SK-N-SH (cell line): ENCODE measurements around the gene ZNF75A. TPM values are rescaled to one million over a fixed set of nuclear protein-coding genes. Genes with fewer than 3 reads are reported as not detected.

Experiments
- CTCF ChIA-PET: fragments of 300-600, 350-600 bp; formaldehyde crosslinking; extraction: SDS; loops from one replicate; lab custom pipeline; 2021; lab: Yijun Ruan, JAX
- POLR2A ChIA-PET: fragments of 350-600 bp; sonication (Branson Sonifier 250); formaldehyde crosslinking; extraction: SDS; loops from one replicate; lab custom pipeline; 2020; ENCODE audit warnings: antibody characterized with exemption, inconsistent platforms; lab: Yijun Ruan, JAX
- DNase-seq: peaks from one replicate; pipeline ENCODE4 v3.0.0; 2012
- H2AFZ ChIP-seq: fragments of 200-600 bp; sonication (generic); 2 replicates; pipeline ENCODE4 v1.8.1; 2016; ENCODE audit warnings: antibody characterized with exemption, mild to moderate bottlenecking, low read depth
- H3F3A ChIP-seq: fragments of 200-600 bp; sonication (generic); replicated peaks from 2 replicates; pipeline ENCODE3; 2016; ENCODE audit warnings: antibody characterized with exemption, mild to moderate bottlenecking; ENCODE audit not compliant: insufficient read depth
- H3K27ac ChIP-seq, 2 experiments: fragments of 200-500 bp in 1 of 2; fragments of 200-600 bp in 1 of 2; sonication (Bioruptor generic) in 1 of 2; sonication (generic), shearing (Covaris generic) in 1 of 2; 2 replicates each; pipeline versions ENCODE4 v1.5.1 to v1.6.1; 2014 to 2016; ENCODE audit warnings: low read depth in 2 of 2, inconsistent platforms in 1 of 2, low read length in 1 of 2, mild to moderate bottlenecking in 1 of 2, mixed read lengths in 1 of 2
- H3K27me3 ChIP-seq: fragments of 200-600 bp; sonication (generic), shearing (Covaris generic); 2 replicates; pipeline ENCODE4 v1.6.1; 2016; ENCODE audit warnings: mixed run types; ENCODE audit not compliant: insufficient read depth
- H3K36me3 ChIP-seq, 2 experiments: fragments of 200-500 bp in 1 of 2; fragments of 200-600 bp in 1 of 2; sonication (Bioruptor generic) in 1 of 2; sonication (generic) in 1 of 2; replicated peaks in 1 of 2; 2 replicates each; pipeline versions ENCODE3 to v1.5.1; 2014 to 2016; ENCODE audit warnings: low read length in 1 of 2, mild to moderate bottlenecking in 1 of 2; ENCODE audit not compliant: insufficient read depth in 2 of 2, control insufficient read depth in 1 of 2
- H3K4me1 ChIP-seq, 2 experiments: fragments of 200-500 bp in 1 of 2; fragments of 200-600 bp in 1 of 2; sonication (Bioruptor generic) in 1 of 2; sonication (generic), shearing (Covaris generic) in 1 of 2; 2 replicates each; pipeline versions ENCODE4 v1.5.1 to v1.6.1; 2014 to 2016; ENCODE audit warnings: low read depth in 1 of 2, low read length in 1 of 2, mixed run types in 1 of 2; ENCODE audit not compliant: insufficient read depth in 2 of 2, control insufficient read depth in 1 of 2
- H3K4me2 ChIP-seq: fragments of 200-600 bp; sonication (generic), shearing (Covaris generic); 2 replicates; pipeline ENCODE4 v1.6.1; 2017; ENCODE audit warnings: mixed run types
- H3K4me3 ChIP-seq, 2 experiments: fragments of 200-500 bp in 1 of 2; fragments of 200-600 bp in 1 of 2; sonication (Bioruptor generic) in 1 of 2; sonication (generic), shearing (Covaris generic) in 1 of 2; 2 replicates each; pipeline versions ENCODE4 v1.5.1 to v1.8.1; 2014 to 2016; ENCODE audit warnings: low read depth in 2 of 2, inconsistent platforms in 1 of 2, low read length in 1 of 2, mild to moderate bottlenecking in 1 of 2, mixed read lengths in 1 of 2, moderate library complexity in 1 of 2
- H3K79me2 ChIP-seq: fragments of 200-600 bp; sonication (generic); 2 replicates; pipeline ENCODE4 v1.8.1; 2017; ENCODE audit warnings: mild to moderate bottlenecking; ENCODE audit not compliant: insufficient read depth
- H3K9ac ChIP-seq: fragments of 200-600 bp; sonication (generic); 2 replicates; pipeline ENCODE4 v1.6.1; 2017; ENCODE audit warnings: mixed run types
- H3K9me2 ChIP-seq: fragments of 200-600 bp; sonication (generic); 2 replicates; pipeline ENCODE4 v1.6.1; 2017; ENCODE audit warnings: mixed run types
- H3K9me3 ChIP-seq: fragments of 200-600 bp; sonication (generic); 2 replicates; pipeline ENCODE4 v1.6.1; 2017; ENCODE audit warnings: mixed run types, mild to moderate bottlenecking, moderate library complexity
- H4K20me1 ChIP-seq: fragments of 200-600 bp; sonication (generic); 2 replicates; pipeline ENCODE4 v1.6.1; 2017; ENCODE audit warnings: mild to moderate bottlenecking, mixed run types; ENCODE audit not compliant: insufficient read depth
- CHD2 ChIP-seq: fragments of 150-350 bp; IDR thresholded peaks from 2 replicates; pipeline ENCODE4 v1.6.1; 2018; ENCODE audit warnings: low read length; ENCODE audit not compliant: partially characterized antibody
- CTCF ChIP-seq: fragments of 200-600 bp; sonication (generic); IDR thresholded peaks from 2 replicates; pipeline ENCODE4 v1.6.1; 2017; ENCODE audit warnings: antibody characterized with exemption, mild to moderate bottlenecking, moderate library complexity
- ELF1 ChIP-seq: IDR thresholded peaks from 2 replicates; pipeline ENCODE4 v1.4.0; 2012
- EP300 ChIP-seq, 2 experiments: IDR thresholded peaks; 2 replicates each; pipeline versions ENCODE4 v1.4.0 to v1.6.1; 2012; ENCODE audit warnings: borderline replicate concordance in 1 of 2, low read depth in 1 of 2, low read length in 1 of 2
- FOSL2 ChIP-seq: IDR thresholded peaks from 2 replicates; pipeline ENCODE4 v1.4.0; 2012; ENCODE audit warnings: low read depth, mild to moderate bottlenecking, moderate library complexity, borderline replicate concordance
- FOXM1 ChIP-seq: IDR thresholded peaks from 2 replicates; pipeline ENCODE4 v1.4.0; 2012; ENCODE audit warnings: low read depth, mild to moderate bottlenecking
- NRF1 ChIP-seq: IDR thresholded peaks from 2 replicates; pipeline ENCODE4 v1.6.1; 2012; ENCODE audit warnings: low read depth, mild to moderate bottlenecking, low read length
- PBX3 ChIP-seq: IDR thresholded peaks from 2 replicates; pipeline ENCODE4; 2012
- POLR2AphosphoS5 ChIP-seq: IDR thresholded peaks from 2 replicates; pipeline ENCODE4 v1.6.1; 2012; ENCODE audit warnings: low read depth, low read length
- RAD21 ChIP-seq: IDR thresholded peaks from 2 replicates; pipeline ENCODE4 v1.6.1; 2012; ENCODE audit warnings: mild to moderate bottlenecking, low read length
- RXRA ChIP-seq: IDR thresholded peaks from 2 replicates; pipeline ENCODE4 v1.4.0; 2012; ENCODE audit warnings: low read depth, mild to moderate bottlenecking, borderline replicate concordance
- SMC3 ChIP-seq: IDR thresholded peaks from 2 replicates; pipeline ENCODE4 v1.6.1; 2012; ENCODE audit warnings: low read depth, low read length, improper control_type of control experiment
- USF1 ChIP-seq: IDR thresholded peaks from 2 replicates; pipeline ENCODE4 v1.4.0; 2012; ENCODE audit warnings: low read depth, borderline replicate concordance
- USF2 ChIP-seq: fragments of 150-350 bp; IDR thresholded peaks from 2 replicates; pipeline ENCODE4 v1.6.1; 2017; ENCODE audit warnings: antibody characterized with exemption, low read length, low read depth, borderline replicate concordance
- YY1 ChIP-seq: IDR thresholded peaks from 2 replicates; pipeline ENCODE4 v1.4.0; 2012; ENCODE audit warnings: low read depth, mild to moderate bottlenecking
- ZBTB33 ChIP-seq: IDR thresholded peaks from 2 replicates; pipeline ENCODE4 v1.4.0; 2012; ENCODE audit warnings: low read depth, borderline replicate concordance
- WGBS: methylation state at CpG from one replicate; pipeline ENCODE4 v1.1.6; 2017; ENCODE audit warnings: low lambda C conversion rate; 5-methylcytosine and 5-hydroxymethylcytosine counted together
- polyA plus RNA-seq, 3 experiments: library from polyadenylated mRNA; depleted of rRNA; stranded (reverse); fragments of >200 nt; gene quantifications; 2 replicates each; pipeline ENCODE4 v1.2.3, GENCODE V29; 2012

The ZNF75A gene
- polyA plus RNA-seq, 1 of the 3 experiments (the other 2 are of a cell fraction), result 7.2 TPM

- Histone ChIP-seq H3K27me3 (peaks cover 5% of the 10 kb centered on the region; the same call in 1 of the 2 replicates), H3F3A (peaks cover 9% of the 10 kb centered on the region), H4K20me1 (no peaks in the 10 kb centered on the region), H3K4me2 (no peak overlapping the region), H3K36me3 (no peaks in the 10 kb centered on the region), H3K9me2 (no peaks in the 10 kb centered on the region), H3K27ac (no peak overlapping the region), H3K4me3 (no peak overlapping the region), H3K9ac (no peak overlapping the region), H3K4me1 (peaks cover 0 to 5% of the 10 kb centered on the region in 2 experiments; a peak in 1 of 4 replicates), H2AFZ (no peak overlapping the region), H3K9me3 (no peaks in the 10 kb centered on the region), H3K79me2 (no peaks in the 10 kb centered on the region)
- ChIA-PET CTCF (no interaction called here), POLR2A (no interaction called here)
- WGBS, result 53% methylated on average over 2 of the region's 4 CpGs
- no peak for DNase-seq
- TF ChIP-seq ELF1 (no peak), EP300 (IDR thresholded peaks at IDR 0.05; ENCODE audit: borderline replicate concordance in 1 of 2, low read depth in 1 of 2, low read length in 1 of 2) (no peak), USF2 (no peak), ZBTB33 (no peak), SMC3 (no peak), YY1 (no peak), CHD2 (no peak), POLR2AphosphoS5 (no peak), FOSL2 (no peak), USF1 (no peak), CTCF (no peak), RAD21 (no peak), RXRA (no peak), FOXM1 (no peak), PBX3 (no peak), NRF1 (no peak)
Observed at GRCh38 chr16:3262517-3262916, 42.8 kb upstream of the ZNF75A start.
